Common myeloid progenitor, CD34-positive (primary cell): ENCODE data around the gene SYT5.

Source experiments
- CTCF ChIA-PET: fragments of 350-600 bp; sonication (Branson Sonifier 250); formaldehyde crosslinking; loops from one replicate; lab custom pipeline; 2021; ENCODE audit warnings: antibody characterized with exemption; lab: Charles Lee
- POLR2A ChIA-PET: fragments of 350-600 bp; sonication (Branson Sonifier 250); formaldehyde crosslinking; loops from one replicate; lab custom pipeline; 2021; ENCODE audit warnings: antibody characterized with exemption; lab: Charles Lee
- DNase-seq, 3 donors: peaks; one replicate each; pipeline versions ENCODE4 v3.0.0 to v3.0.0-alpha.2; 2013
- H3K27ac ChIP-seq, 2 experiments: 1 replicate in 1 of 2; 2 replicates in 1 of 2; pipeline ENCODE4 v1.7.0; 2013; ENCODE audit warnings: inconsistent platforms in 2 of 2, low read length in 2 of 2, mild to moderate bottlenecking in 2 of 2, low read depth in 1 of 2, moderate library complexity in 1 of 2; ENCODE audit not compliant: severe bottlenecking in 2 of 2, insufficient read depth in 1 of 2, poor library complexity in 1 of 2
- H3K27me3 ChIP-seq, 5 experiments: replicated peaks in 2 of 5; 1 replicate in 3 of 5; 2 replicates in 2 of 5; pipeline versions ENCODE4 v1.6.1 to v1.7.0; 2013; ENCODE audit warnings: low read length in 4 of 5, mild to moderate bottlenecking in 2 of 5, moderate library complexity in 2 of 5, inconsistent platforms in 1 of 5; ENCODE audit not compliant: insufficient read depth in 5 of 5, control insufficient read depth in 4 of 5
- H3K36me3 ChIP-seq, 4 experiments: 1 replicate in 2 of 4; 2 replicates in 2 of 4; pipeline versions ENCODE4 v1.6.1 to v1.7.0; 2013; ENCODE audit warnings: low read length in 3 of 4, control low read depth in 1 of 4, mild to moderate bottlenecking in 1 of 4; ENCODE audit not compliant: control insufficient read depth in 4 of 4, insufficient read depth in 4 of 4
- H3K4me1 ChIP-seq, 4 experiments: 1 replicate in 3 of 4; 2 replicates in 1 of 4; pipeline versions ENCODE4 v1.6.1 to v1.7.1; 2013; ENCODE audit warnings: low read length in 3 of 4, mild to moderate bottlenecking in 3 of 4, control low read depth in 1 of 4, inconsistent platforms in 1 of 4, moderate library complexity in 1 of 4; ENCODE audit not compliant: control insufficient read depth in 4 of 4, insufficient read depth in 4 of 4; ENCODE audit errors: control extremely low read depth in 1 of 4
- H3K4me3 ChIP-seq, 7 experiments: 1 replicate in 4 of 7; 2 replicates in 3 of 7; pipeline versions ENCODE4 v1.5.1 to v1.7.0; 2013; ENCODE audit warnings: mild to moderate bottlenecking in 7 of 7, low read length in 6 of 7, moderate library complexity in 6 of 7, inconsistent platforms in 2 of 7, low read depth in 2 of 7, control low read depth in 1 of 7; ENCODE audit not compliant: insufficient read depth in 4 of 7, control insufficient read depth in 1 of 7; ENCODE audit errors: extremely low read depth in 1 of 7
- H3K9me3 ChIP-seq, 5 experiments: 1 replicate in 4 of 5; 2 replicates in 1 of 5; pipeline versions ENCODE4 v1.6.1 to v1.7.1; 2013; ENCODE audit warnings: low read length in 4 of 5, mild to moderate bottlenecking in 2 of 5, inconsistent platforms in 1 of 5, low read depth in 1 of 5, moderate library complexity in 1 of 5; ENCODE audit not compliant: control insufficient read depth in 4 of 5, insufficient read depth in 2 of 5; ENCODE audit errors: control extremely low read depth in 1 of 5
- WGBS: methylation state at CpG from one replicate; pipeline ENCODE4 v1.1.5; 2013; ENCODE audit not compliant: insufficient coverage; 5-methylcytosine and 5-hydroxymethylcytosine counted together

Gene SYT5

DNA sequence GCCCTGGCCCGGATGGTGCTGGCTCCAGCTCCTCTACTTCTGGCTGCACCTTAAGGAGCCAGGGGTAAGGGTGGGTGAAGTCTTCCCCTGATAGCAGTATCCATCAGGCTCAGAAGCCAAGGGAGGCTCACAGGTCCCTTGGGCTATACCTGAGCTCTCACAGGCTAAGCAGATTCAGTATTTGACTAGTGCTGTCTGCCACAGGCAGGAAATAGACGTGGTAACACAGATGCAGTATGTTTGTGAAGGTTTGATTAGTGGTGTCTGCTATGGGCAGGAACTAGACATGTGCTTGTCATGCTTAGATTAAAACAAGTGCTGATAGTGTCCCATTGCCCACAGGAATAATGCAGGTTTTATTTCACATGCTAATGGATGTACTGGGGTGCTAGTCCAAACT is 4.0 kb downstream of the SYT5 start:
- Histone ChIP-seq H3K27me3 (peaks cover 7 to 80% (median 38%) of the 10 kb centered on the region in 5 experiments), H3K4me1 (peaks cover 0 to 42% (median 27%) of the 10 kb centered on the region in 4 experiments), H3K4me3 (no peak overlapping the region), H3K9me3 (peaks cover 0 to 11% (median 0%) of the 10 kb centered on the region in 5 experiments), H3K27ac (no peak overlapping the region), H3K36me3 (no peaks in the 10 kb centered on the region)
- ChIA-PET CTCF (interaction anchor here (1.2 to 7.6 kb wide), 4 partner anchors 10 to 35 kb away, joined by 3 to 31 read pairs (median 4); partner anchors contain the start of gene DNAAF3), POLR2A (no interaction called here)
- 43% methylated on average over 2 of the region's 2 CpGs for WGBS
- peak in 2 of 3 donors; percentile 39 to 61 for DNase-seq

DNA sequence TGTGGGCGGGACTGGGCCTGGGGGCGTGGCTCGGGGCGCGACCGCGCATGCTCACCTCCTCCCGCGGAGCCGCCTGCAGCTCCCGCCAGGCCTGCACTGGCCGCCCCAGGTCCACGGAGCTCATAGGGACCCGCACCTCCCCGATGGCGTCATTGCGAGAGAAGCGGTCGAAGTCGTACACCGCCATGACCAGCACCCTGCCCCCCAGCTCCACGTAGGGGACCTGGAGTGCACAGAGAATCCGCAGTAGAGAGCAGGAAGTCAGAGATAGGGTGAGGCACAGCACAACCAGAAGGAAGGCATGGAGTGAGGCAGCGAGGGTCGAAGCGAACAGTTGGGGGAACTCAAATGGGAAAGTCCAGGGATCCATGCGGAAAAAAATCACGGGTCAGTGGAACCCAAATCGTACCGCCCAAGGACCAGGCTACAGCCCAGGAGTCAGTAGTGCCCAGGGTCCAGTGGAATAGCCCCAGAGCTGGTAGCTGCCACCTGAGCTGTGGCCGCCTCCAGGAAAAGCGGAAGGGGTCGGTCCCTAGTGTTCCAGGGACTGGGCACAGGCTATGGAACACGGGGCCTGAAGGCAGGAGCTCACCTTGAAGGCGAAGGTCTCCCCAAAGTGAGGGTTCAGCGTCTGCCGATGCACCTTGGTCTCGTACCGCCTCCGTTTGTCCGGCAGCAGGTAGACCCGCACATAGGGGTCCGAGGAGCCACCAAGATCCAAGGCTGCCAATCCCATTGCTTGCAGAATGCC is 4.8 kb downstream of the SYT5 start:
- Histone ChIP-seq H3K4me3 (no peak overlapping the region), H3K4me1 (peaks cover 0 to 41% (median 27%) of the 10 kb centered on the region in 4 experiments), H3K9me3 (peaks cover 0 to 11% (median 0%) of the 10 kb centered on the region in 5 experiments), H3K27me3 (peaks cover 7 to 80% (median 34%) of the 10 kb centered on the region in 5 experiments), H3K36me3 (no peaks in the 10 kb centered on the region), H3K27ac (peak overlapping the region in 1 of 2 experiments; percentile 34)
- WGBS: 63% methylated on average over 33 of the region's 43 CpGs
- ChIA-PET POLR2A (interaction anchor here (0.5 kb wide), 1 partner anchor 10 kb away, joined by 4 read pairs; no protein-coding TSS in a partner anchor), CTCF (interaction anchor here (0.8 to 7.6 kb wide), 6 partner anchors 10 to 278 kb away, joined by 3 to 31 read pairs (median 4); partner anchors contain the start of gene DNAAF3)
- DNase-seq: no peak

DNA sequence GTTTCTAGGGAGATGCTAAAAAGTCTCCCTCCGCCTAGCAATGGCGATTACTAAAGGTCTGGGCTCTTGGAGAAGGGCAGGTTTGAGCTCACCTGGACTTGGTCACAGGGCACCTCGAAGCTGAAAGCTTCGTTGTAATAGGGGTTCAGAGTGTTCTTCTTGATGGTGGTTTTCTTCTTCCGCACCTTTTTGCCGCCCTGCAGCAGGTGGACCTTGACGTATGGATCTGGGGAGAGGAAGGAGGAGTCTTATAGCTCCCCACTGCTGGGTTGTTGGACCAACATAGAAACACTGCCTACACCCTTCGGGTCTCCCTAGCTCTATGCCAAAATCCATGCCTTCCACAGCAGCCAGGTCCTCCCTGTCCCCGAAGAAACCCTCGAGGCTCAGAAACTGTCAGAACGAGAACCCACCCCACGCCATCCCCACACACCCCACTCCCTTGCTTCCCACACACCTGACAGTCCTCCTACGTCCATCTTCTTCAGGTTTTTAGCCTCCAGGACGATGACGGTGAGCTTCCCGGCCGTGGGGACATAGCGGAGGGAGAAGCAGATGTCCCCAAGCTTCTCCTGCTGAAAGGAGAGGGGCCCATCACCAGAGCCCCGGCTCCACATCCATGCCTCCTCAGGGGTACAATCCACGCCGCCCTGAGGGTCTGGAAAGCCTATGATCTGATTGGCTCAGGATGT is 5.5 kb downstream of the SYT5 start:
- CTCF ChIA-PET: interaction anchor here (2.5 to 7.6 kb wide), 2 partner anchors 9 to 15 kb away, joined by 9 to 31 read pairs; partner anchors contain the start of gene DNAAF3
- no peaks in the 10 kb centered on the region for H3K36me3 ChIP-seq
- peaks cover 0 to 35% (median 24%) of the 10 kb centered on the region in 4 experiments for H3K4me1 ChIP-seq
- peaks cover 0 to 11% (median 0%) of the 10 kb centered on the region in 5 experiments for H3K9me3 ChIP-seq
- DNase-seq: no peak
- H3K4me3 ChIP-seq: peak overlapping the region in 3 of 7 experiments; percentile 61 to 73 (median 67)
- H3K27ac ChIP-seq: no peak overlapping the region
- peaks cover 7 to 78% (median 34%) of the 10 kb centered on the region in 5 experiments for H3K27me3 ChIP-seq
- POLR2A ChIA-PET: interaction anchor here (0.5 kb wide), 1 partner anchor 10 kb away, joined by 4 read pairs; no protein-coding TSS in a partner anchor
- 54% methylated on average over 15 of the region's 21 CpGs for WGBS

DNA sequence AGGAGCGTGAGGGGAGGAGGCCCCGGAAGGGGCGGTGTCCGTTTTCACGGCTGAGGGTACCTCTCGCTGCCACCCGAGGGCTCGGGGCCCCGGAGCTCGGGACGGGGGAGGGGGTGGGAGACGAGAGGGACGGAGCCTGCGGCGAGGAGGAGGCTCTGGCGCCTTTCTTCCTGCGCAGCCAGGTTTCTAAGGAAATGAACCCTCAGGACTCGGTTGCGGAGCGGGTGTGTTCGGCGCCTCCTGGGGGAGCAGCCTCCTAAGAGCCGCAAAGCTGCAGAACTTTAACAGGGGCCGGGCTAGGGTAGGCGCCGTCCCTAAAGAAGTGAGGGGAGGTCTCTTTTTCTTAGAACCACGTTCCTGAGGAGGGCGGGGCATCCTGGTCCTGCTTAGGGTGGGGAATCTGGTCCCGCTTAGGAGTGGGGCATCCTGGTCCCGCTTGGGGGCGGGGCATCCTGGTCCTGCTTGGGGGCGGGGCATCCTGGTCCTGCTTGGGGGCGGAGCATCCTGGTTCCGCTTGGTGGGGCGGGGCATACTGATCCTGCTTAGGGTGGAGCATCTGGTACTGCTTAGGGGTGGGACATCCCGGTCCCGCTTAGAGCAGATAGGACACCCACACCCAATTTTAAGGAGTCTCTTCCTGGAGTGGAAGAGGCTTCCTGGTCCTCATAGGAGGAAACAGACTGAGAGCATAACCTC is 6.2 kb downstream of the SYT5 start:
- DNase-seq: peak in 1 of 3 donors; percentile 57
- peaks cover 7 to 83% (median 34%) of the 10 kb centered on the region in 5 experiments for H3K27me3 ChIP-seq
- ChIA-PET CTCF (interaction anchor here (2.5 to 7.6 kb wide), 2 partner anchors 8 to 14 kb away, joined by 9 to 31 read pairs; partner anchors contain the start of gene DNAAF3), POLR2A (no interaction called here)
- H3K36me3 ChIP-seq: no peaks in the 10 kb centered on the region
- H3K27ac ChIP-seq: no peak overlapping the region
- peak overlapping the region; percentile 0 to 73 (median 47) for H3K4me3 ChIP-seq
- peaks cover 0 to 28% (median 17%) of the 10 kb centered on the region in 4 experiments for H3K4me1 ChIP-seq
- 1% methylated on average over 17 of the region's 37 CpGs for WGBS
- H3K9me3 ChIP-seq: peaks cover 0 to 11% (median 0%) of the 10 kb centered on the region in 5 experiments

DNA sequence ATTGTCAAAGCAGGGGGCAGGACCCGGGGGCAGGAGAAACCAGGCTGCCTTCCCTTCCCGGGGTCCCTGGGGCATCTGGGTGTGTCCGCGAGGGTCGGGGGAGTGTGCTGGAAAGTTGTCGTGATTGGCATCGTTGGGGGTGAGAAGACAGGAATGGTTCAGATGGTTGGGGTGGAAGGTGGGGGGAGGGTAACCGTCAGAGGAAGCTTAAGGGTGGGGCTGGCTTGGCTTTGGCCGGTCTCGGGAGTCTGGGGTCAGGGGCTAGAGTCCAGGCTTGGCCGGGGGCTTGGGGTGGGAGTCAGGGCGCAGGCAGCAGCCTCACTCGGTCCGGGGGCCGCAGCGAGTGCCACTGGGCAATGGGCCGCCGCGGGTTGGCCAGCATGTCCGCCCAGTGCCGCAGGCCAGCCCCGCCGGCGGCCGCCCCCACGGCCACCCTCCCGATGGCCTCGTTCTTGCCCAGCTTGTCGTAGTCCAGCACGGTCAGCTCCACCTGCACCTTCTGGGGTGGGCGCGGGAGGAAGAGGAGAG is 6.8 kb downstream of the SYT5 start:
- CTCF ChIA-PET: interaction anchor here (2.5 kb wide), 1 partner anchor 14 kb away, joined by 9 read pairs; no protein-coding TSS in a partner anchor
- 2% methylated on average over 18 of the region's 32 CpGs for WGBS
- no peak overlapping the region for H3K27ac ChIP-seq
- H3K4me3 ChIP-seq: peak overlapping the region; percentile 0 to 73 (median 47)
- H3K4me1 ChIP-seq: peaks cover 0 to 22% (median 13%) of the 10 kb centered on the region in 4 experiments
- no peak for DNase-seq
- H3K36me3 ChIP-seq: no peaks in the 10 kb centered on the region
- POLR2A ChIA-PET: no interaction called here
- H3K27me3 ChIP-seq: peaks cover 7 to 84% (median 34%) of the 10 kb centered on the region in 5 experiments
- H3K9me3 ChIP-seq: peaks cover 0 to 11% (median 0%) of the 10 kb centered on the region in 5 experiments

DNA sequence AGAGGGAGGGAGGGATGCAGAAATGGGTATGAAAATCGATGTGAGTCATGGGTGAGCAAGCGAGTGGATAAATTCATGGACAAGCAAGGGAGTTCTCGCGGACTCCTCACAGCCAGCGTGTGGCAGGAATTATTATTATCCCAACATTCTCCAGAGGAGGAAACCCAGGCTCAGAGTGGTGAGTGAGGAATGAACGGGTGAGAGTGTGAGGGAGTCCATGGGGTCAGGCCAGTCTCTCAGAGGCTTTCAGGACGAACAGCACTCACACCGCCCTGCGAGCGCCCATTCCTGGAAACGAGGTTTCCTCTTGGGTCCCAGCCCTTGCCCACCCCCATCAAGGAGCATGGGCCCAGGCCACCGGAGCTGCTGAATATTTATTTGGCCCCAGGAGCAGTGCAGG is 7.3 kb downstream of the SYT5 start:
- no peak overlapping the region for H3K27ac ChIP-seq
- no peak for DNase-seq
- peaks cover 0 to 11% (median 0%) of the 10 kb centered on the region in 5 experiments for H3K9me3 ChIP-seq
- H3K27me3 ChIP-seq: peaks cover 7 to 80% (median 35%) of the 10 kb centered on the region in 5 experiments
- POLR2A ChIA-PET: no interaction called here
- CTCF ChIA-PET: interaction anchor here (2.5 kb wide), 1 partner anchor 13 kb away, joined by 9 read pairs; no protein-coding TSS in a partner anchor
- H3K4me1 ChIP-seq: peaks cover 0 to 17% (median 12%) of the 10 kb centered on the region in 4 experiments
- 31% methylated on average over 5 of the region's 12 CpGs for WGBS
- H3K4me3 ChIP-seq: no peak overlapping the region
- H3K36me3 ChIP-seq: no peaks in the 10 kb centered on the region
